GM12878 (cell line): ENCODE data around the gene RGR.

Experiments used
- CHD2 ChIP-seq: IDR thresholded peaks from 2 replicates; pipeline ENCODE4 v1.6.1; 2011; ENCODE audit warnings: low read depth, low read length, improper control_type of control experiment, borderline replicate concordance
- CTCF ChIP-seq, 3 experiments: IDR thresholded peaks in 2 of 3; conservative IDR thresholded peaks in 1 of 3; 2 replicates each; pipeline ENCODE4 v1.5.1; 2011; ENCODE audit warnings: low read depth in 3 of 3, low read length in 3 of 3, mild to moderate bottlenecking in 3 of 3, control low read depth in 2 of 3, moderate library complexity in 2 of 3, inconsistent platforms in 1 of 3, mixed read lengths in 1 of 3; ENCODE audit not compliant: control insufficient read depth in 2 of 3, insufficient read depth in 1 of 3; ENCODE audit errors: extremely low read depth in 1 of 3
- EP300 ChIP-seq, 2 experiments: fragments of 150-350 bp in 1 of 2; IDR thresholded peaks; 2 replicates each; pipeline ENCODE4 v1.6.1; 2011 to 2012; ENCODE audit warnings: low read depth in 2 of 2, low read length in 2 of 2, borderline replicate concordance in 1 of 2, improper control_type of control experiment in 1 of 2, inconsistent platforms in 1 of 2; ENCODE audit not compliant: control insufficient read depth in 1 of 2
- ETV6 ChIP-seq, 2 experiments: fragments of 450-650 bp in 1 of 2; IDR thresholded peaks in 1 of 2; conservative IDR thresholded peaks in 1 of 2; 2 replicates each; pipeline ENCODE4 v1.6.1; 2014; ENCODE audit warnings: antibody characterized with exemption in 1 of 2, borderline replicate concordance in 1 of 2, low read depth in 1 of 2, mild to moderate bottlenecking in 1 of 2, moderate library complexity in 1 of 2
- EZH2 ChIP-seq: IDR thresholded peaks from 2 replicates; pipeline ENCODE4 v1.6.1; 2012; ENCODE audit warnings: low read depth, mild to moderate bottlenecking, control low read depth, inconsistent platforms, low read length, borderline replicate concordance; ENCODE audit not compliant: control insufficient read depth
- JUND ChIP-seq: IDR thresholded peaks from 2 replicates; pipeline ENCODE4 v1.6.1; 2012; ENCODE audit warnings: low read depth, mild to moderate bottlenecking, low read length, improper control_type of control experiment, moderate library complexity
- POLR2A ChIP-seq: IDR thresholded peaks from 2 replicates; pipeline ENCODE4 v1.6.1; 2011; ENCODE audit warnings: low read depth, mild to moderate bottlenecking, low read length
- POLR2AphosphoS5 ChIP-seq: IDR thresholded peaks from 2 replicates; pipeline ENCODE4 v1.6.1; 2011; ENCODE audit warnings: mild to moderate bottlenecking, low read length, inconsistent platforms
- USF2 ChIP-seq: IDR thresholded peaks from 2 replicates; pipeline ENCODE4 v1.6.1; 2011; ENCODE audit warnings: low read depth, low read length, improper control_type of control experiment, borderline replicate concordance
- ZNF274 ChIP-seq: IDR thresholded peaks from one replicate; pipeline ENCODE4 v1.8.0; 2011; ENCODE audit not compliant: insufficient read length, insufficient read depth

GRCh38 chr10:84247496-84247895, 2.6 kb downstream of the RGR start:
- TF ChIP-seq ETV6 (conservative IDR thresholded peaks at IDR 0.05 in 1 of 2, IDR thresholded peaks at IDR 0.05 in 1 of 2; ENCODE audit: borderline replicate concordance in 1 of 2, low read depth in 1 of 2) = no peak
- no peak for TF ChIP-seq CTCF (IDR thresholded peaks at IDR 0.05 in 2 of 3, conservative IDR thresholded peaks at IDR 0.05 in 1 of 3; ENCODE audit: control insufficient read depth in 2 of 3, extremely low read depth in 1 of 3, insufficient read depth in 1 of 3, low read depth in 3 of 3, low read length in 3 of 3)
- TF ChIP-seq EZH2 = no peak
- TF ChIP-seq ZNF274 = no peak
- TF ChIP-seq POLR2AphosphoS5 = no peak
- no peak for TF ChIP-seq POLR2A
- TF ChIP-seq JUND = no peak
- no peak for TF ChIP-seq CHD2
- no peak for TF ChIP-seq USF2
- no peak for TF ChIP-seq EP300 (IDR thresholded peaks at IDR 0.05; ENCODE audit: borderline replicate concordance in 1 of 2, control insufficient read depth in 1 of 2, low read depth in 2 of 2, low read length in 2 of 2)
